Prostate gland (tissue), 2 donors: ENCODE measurements around the gene FGF6. TPM values are rescaled to one million over a fixed set of nuclear protein-coding genes. Genes with fewer than 3 reads are reported as not detected.
A peak's percentile ranks its signal among the peaks of the same experiment; 100 is the strongest.

ENCODE experiments used
- DNase-seq: peaks from one replicate; pipeline ENCODE4 v3.0.0-alpha.2; 2019; ENCODE audit warnings: low spot score
- H3K27ac ChIP-seq, 2 donors: fragments of 200-600 bp; sonication (generic); 2 replicates each; pipeline ENCODE4 v1.5.1; 2017 to 2019
- H3K27me3 ChIP-seq: fragments of 200-600 bp; sonication (generic); replicated peaks from 2 replicates; pipeline ENCODE4 v1.5.1; 2019; ENCODE audit not compliant: insufficient read depth
- H3K36me3 ChIP-seq, 2 donors: fragments of 200-600 bp; sonication (generic); 1 replicate in 1 of 2; 2 replicates in 1 of 2; pipeline versions ENCODE4 v1.5.1 to v1.8.1; 2017 to 2019
- H3K4me1 ChIP-seq: fragments of 200-600 bp; sonication (generic); replicated peaks from 2 replicates; pipeline ENCODE4 v1.5.1; 2019
- H3K4me3 ChIP-seq, 2 donors: fragments of 200-600 bp; sonication (generic); 2 replicates each; pipeline ENCODE4 v1.5.1; 2017 to 2019
- H3K9me3 ChIP-seq: fragments of 200-600 bp; sonication (generic); 2 replicates; pipeline ENCODE4 v1.5.1; 2017
- POLR2A ChIP-seq: fragments of 450-650 bp; IDR thresholded peaks from one replicate; pipeline ENCODE4 v1.6.1; 2016; ENCODE audit warnings: antibody characterized with exemption, mild to moderate bottlenecking
- POLR2AphosphoS5 ChIP-seq: sonication (generic); formaldehyde crosslinking; IDR thresholded peaks from one replicate; pipeline ENCODE4 v1.6.1; 2017; ENCODE audit warnings: antibody characterized with exemption
- WGBS: methylation state at CpG from one replicate; pipeline ENCODE4 v1.1.5; 2018; 5-methylcytosine and 5-hydroxymethylcytosine counted together
- intact Hi-C: fragments of 100-400 bp; cut with DNase I; formaldehyde crosslinking; loops from one replicate; pipeline ENCODE4 v1.14.2; 2022
- total RNA-seq, 2 donors: library from RNA; depleted of rRNA; stranded (reverse); fragments of >200 nt; gene quantifications; one replicate each; pipeline ENCODE4 v1.1.0, GENCODE V29; 2016
- TF ChIP-seq, protein P1 (sequence below), 4 experiments: fragments of 200-600 bp in 2 of 4; fragments of 450-650 bp in 2 of 4; sonication (generic) in 2 of 4; IDR thresholded peaks; 1 replicate in 3 of 4; 2 replicates in 1 of 4; pipeline ENCODE4 v1.5.1; 2016 to 2019; ENCODE audit warnings: antibody characterized with exemption in 4 of 4, mild to moderate bottlenecking in 2 of 4, moderate library complexity in 2 of 4

FGF6 gene
- total RNA-seq, 2 donors from 2014 or later: not detected

GRCh38 chr12:4423528-4424195, 22.0 kb downstream of the FGF6 start:
- intact Hi-C loops: no loop called here
- no peaks in the 10 kb centered on the region for H3K27me3 ChIP-seq
- H3K36me3 ChIP-seq: no peaks in the 10 kb centered on the region
- H3K4me3 ChIP-seq: no peak overlapping the region
- no peaks in the 10 kb centered on the region for H3K4me1 ChIP-seq
- TF ChIP-seq, protein P1, sequence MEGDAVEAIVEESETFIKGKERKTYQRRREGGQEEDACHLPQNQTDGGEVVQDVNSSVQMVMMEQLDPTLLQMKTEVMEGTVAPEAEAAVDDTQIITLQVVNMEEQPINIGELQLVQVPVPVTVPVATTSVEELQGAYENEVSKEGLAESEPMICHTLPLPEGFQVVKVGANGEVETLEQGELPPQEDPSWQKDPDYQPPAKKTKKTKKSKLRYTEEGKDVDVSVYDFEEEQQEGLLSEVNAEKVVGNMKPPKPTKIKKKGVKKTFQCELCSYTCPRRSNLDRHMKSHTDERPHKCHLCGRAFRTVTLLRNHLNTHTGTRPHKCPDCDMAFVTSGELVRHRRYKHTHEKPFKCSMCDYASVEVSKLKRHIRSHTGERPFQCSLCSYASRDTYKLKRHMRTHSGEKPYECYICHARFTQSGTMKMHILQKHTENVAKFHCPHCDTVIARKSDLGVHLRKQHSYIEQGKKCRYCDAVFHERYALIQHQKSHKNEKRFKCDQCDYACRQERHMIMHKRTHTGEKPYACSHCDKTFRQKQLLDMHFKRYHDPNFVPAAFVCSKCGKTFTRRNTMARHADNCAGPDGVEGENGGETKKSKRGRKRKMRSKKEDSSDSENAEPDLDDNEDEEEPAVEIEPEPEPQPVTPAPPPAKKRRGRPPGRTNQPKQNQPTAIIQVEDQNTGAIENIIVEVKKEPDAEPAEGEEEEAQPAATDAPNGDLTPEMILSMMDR (IDR thresholded peaks at IDR 0.05): no peak
- no peak for TF ChIP-seq POLR2A
- TF ChIP-seq POLR2AphosphoS5: no peak
- DNase-seq: no peak
- 89% methylated on average over 11 of the region's 11 CpGs for WGBS
- H3K9me3 ChIP-seq: no peaks in the 10 kb centered on the region
- H3K27ac ChIP-seq: no peak overlapping the region

GRCh38 chr12:4422985-4423384, 22.6 kb downstream of the FGF6 start:
- no peak for DNase-seq
- TF ChIP-seq, protein P1 (IDR thresholded peaks at IDR 0.05): no peak
- TF ChIP-seq POLR2A (no peak), POLR2AphosphoS5 (no peak)
- no peaks in the 10 kb centered on the region for H3K27me3 ChIP-seq
- no peaks in the 10 kb centered on the region for H3K36me3 ChIP-seq
- H3K27ac ChIP-seq: no peak overlapping the region
- H3K4me3 ChIP-seq: no peak overlapping the region
- no peaks in the 10 kb centered on the region for H3K9me3 ChIP-seq
- intact Hi-C loops: no loop called here
- no peaks in the 10 kb centered on the region for H3K4me1 ChIP-seq
- WGBS: 95% methylated on average over 6 of the region's 9 CpGs

DNA sequence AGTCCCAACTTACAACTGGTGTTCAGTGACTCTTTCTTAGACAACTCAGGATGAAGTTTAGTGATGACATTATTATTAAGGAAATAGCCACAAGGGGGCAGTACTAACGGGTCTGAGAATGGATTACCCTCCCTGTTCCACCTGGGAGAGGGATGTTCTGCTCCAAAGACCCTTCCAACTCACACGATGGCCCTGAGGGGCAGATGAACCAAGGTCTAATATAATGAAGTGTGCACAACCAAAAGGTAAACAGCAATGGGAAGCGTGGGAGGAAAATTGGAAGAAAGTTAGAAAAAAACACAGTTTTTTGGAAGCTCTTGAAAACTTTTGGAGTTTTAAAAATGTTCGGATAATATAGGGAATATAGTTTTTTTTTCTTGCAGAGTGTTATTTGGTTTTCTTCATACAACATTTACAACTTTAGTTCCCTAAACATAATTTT, 24.0 kb downstream of the FGF6 start:
- H3K9me3 ChIP-seq: no peaks in the 10 kb centered on the region
- intact Hi-C loops: no loop called here
- H3K36me3 ChIP-seq: no peaks in the 10 kb centered on the region
- no peak overlapping the region for H3K4me3 ChIP-seq
- peaks cover 2% of the 10 kb centered on the region for H3K27me3 ChIP-seq
- no peak for DNase-seq
- no peak overlapping the region for H3K27ac ChIP-seq
- H3K4me1 ChIP-seq: no peaks in the 10 kb centered on the region
- TF ChIP-seq POLR2AphosphoS5: no peak
- TF ChIP-seq, protein P1 (IDR thresholded peaks at IDR 0.05): peak in 3 of 4 experiments; percentile 34 to 51 (median 42)
- WGBS: 40% methylated on average over 4 of the region's 4 CpGs

DNA sequence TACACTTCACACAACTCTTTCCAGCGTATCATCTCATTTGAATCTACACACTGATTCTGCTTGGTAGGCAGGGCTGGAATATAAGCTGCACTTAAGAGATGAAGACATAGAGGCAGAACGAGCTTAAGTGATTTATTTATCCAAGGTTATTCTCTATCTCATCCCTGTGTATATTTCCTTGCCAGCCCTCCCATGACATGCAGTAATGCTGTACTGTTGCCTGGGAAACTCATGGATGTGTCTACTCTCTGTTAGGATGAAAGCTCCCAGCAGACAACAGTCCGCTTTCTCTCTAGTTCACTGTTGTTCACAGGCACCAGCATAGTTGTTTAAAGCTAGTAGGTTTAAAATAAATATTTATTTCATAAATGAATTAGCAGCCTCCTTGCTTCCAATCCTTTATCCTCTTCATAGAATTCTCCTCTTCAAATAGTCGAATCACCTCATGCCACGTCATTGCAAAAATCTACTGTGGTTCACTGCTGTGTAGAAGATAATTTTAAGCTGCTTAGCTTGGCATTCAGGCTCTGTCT, 25.4 kb downstream of the FGF6 start:
- TF ChIP-seq POLR2AphosphoS5 (no peak), POLR2A (no peak)
- TF ChIP-seq, protein P1 (IDR thresholded peaks at IDR 0.05): no peak
- H3K36me3 ChIP-seq: no peaks in the 10 kb centered on the region
- no peaks in the 10 kb centered on the region for H3K9me3 ChIP-seq
- no peak overlapping the region for H3K4me3 ChIP-seq
- no peak for DNase-seq
- H3K27ac ChIP-seq: no peak overlapping the region
- peaks cover 2% of the 10 kb centered on the region for H3K27me3 ChIP-seq
- no peaks in the 10 kb centered on the region for H3K4me1 ChIP-seq
- 66% methylated on average over 5 of the region's 5 CpGs for WGBS
- intact Hi-C loops: no loop called here

- no peak overlapping the region for H3K27ac ChIP-seq
- H3K27me3 ChIP-seq: peaks cover 2% of the 10 kb centered on the region
- WGBS: 91% methylated on average over 5 of the region's 5 CpGs
- intact Hi-C loops: no loop called here
- no peak for DNase-seq
- no peak overlapping the region for H3K4me3 ChIP-seq
- H3K36me3 ChIP-seq: no peaks in the 10 kb centered on the region
- H3K4me1 ChIP-seq: no peaks in the 10 kb centered on the region
- no peak for TF ChIP-seq POLR2AphosphoS5
- TF ChIP-seq, protein P1 (IDR thresholded peaks at IDR 0.05): no peak
- no peak for TF ChIP-seq POLR2A
- no peaks in the 10 kb centered on the region for H3K9me3 ChIP-seq
Observed at GRCh38 chr12:4418913-4419312, 26.7 kb downstream of the FGF6 start.
